ENCODE measurements around the gene RNASE7.

DNA sequence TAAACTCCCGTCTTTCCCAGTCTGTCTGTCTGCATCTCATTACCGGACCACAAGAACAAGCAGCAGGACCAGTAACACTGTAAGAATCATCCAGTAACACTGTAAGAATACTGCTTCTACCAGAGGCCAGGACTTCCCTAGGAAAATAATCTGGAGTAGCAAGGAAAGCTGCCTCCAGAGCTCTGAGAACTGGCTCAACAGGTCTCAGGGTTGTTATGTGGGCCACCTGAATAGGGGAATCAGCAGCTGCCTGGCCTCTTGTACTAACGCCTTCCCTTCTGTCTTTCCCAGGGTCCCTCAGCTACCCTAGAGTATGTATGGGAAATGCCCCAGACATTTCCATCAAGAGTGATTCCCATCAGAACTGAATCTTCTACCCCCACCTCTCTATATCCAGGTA is 44.0 kb upstream of the RNASE7 start:
- TF ChIP-seq, protein P1, sequence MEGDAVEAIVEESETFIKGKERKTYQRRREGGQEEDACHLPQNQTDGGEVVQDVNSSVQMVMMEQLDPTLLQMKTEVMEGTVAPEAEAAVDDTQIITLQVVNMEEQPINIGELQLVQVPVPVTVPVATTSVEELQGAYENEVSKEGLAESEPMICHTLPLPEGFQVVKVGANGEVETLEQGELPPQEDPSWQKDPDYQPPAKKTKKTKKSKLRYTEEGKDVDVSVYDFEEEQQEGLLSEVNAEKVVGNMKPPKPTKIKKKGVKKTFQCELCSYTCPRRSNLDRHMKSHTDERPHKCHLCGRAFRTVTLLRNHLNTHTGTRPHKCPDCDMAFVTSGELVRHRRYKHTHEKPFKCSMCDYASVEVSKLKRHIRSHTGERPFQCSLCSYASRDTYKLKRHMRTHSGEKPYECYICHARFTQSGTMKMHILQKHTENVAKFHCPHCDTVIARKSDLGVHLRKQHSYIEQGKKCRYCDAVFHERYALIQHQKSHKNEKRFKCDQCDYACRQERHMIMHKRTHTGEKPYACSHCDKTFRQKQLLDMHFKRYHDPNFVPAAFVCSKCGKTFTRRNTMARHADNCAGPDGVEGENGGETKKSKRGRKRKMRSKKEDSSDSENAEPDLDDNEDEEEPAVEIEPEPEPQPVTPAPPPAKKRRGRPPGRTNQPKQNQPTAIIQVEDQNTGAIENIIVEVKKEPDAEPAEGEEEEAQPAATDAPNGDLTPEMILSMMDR (conservative IDR thresholded peaks at IDR 0.05; ENCODE audit: low read depth, low read length) = no peak
- TF ChIP-seq EZH2 (IDR thresholded peaks at IDR 0.05; ENCODE audit: low read length, unreplicated experiment) = no peak
